Hematopoietic multipotent progenitor cell treated with erythropoietin and hydrocortisone succinate and interleukin-3 and kit ligand, for 8 days (in vitro differentiated cells): ENCODE data around the gene TXNL4A.

Experiments
- DNase-seq: peaks from one replicate; pipeline ENCODE4 v3.0.0-alpha.2; 2015

Gene TXNL4A

GRCh38 chr18:79947054-79947755 lies 41.2 kb downstream of the TXNL4A start:
- no peak for DNase-seq

- DNase-seq: no peak
These were observed 43.0 kb downstream of the TXNL4A start for GRCh38 chr18:79945118-79946042.

- peak; percentile 68 for DNase-seq
These were observed 43.6 kb downstream of the TXNL4A start for GRCh38 chr18:79944746-79945117.

GRCh38 chr18:79944126-79944731 lies 44.1 kb downstream of the TXNL4A start:
- peak; percentile 69 for DNase-seq

GRCh38 chr18:79943608-79944125 lies 44.7 kb downstream of the TXNL4A start:
- DNase-seq: no peak

GRCh38 chr18:79942786-79943607 lies 45.4 kb downstream of the TXNL4A start:
- peak; percentile 95 for DNase-seq

- DNase-seq: no peak
These were observed 46.2 kb downstream of the TXNL4A start for GRCh38 chr18:79942211-79942610.

GRCh38 chr18:79941473-79942119 lies 46.8 kb downstream of the TXNL4A start:
- DNase-seq: no peak

- DNase-seq: no peak
These were observed 47.4 kb downstream of the TXNL4A start for GRCh38 chr18:79940814-79941472.

GRCh38 chr18:79940126-79940813 lies 48.1 kb downstream of the TXNL4A start:
- DNase-seq: no peak

GRCh38 chr18:79939096-79939495 lies 49.3 kb downstream of the TXNL4A start:
- DNase-seq: no peak

GRCh38 chr18:79938196-79938595 lies 50.2 kb downstream of the TXNL4A start:
- no peak for DNase-seq

- no peak for DNase-seq
These were observed 51.1 kb downstream of the TXNL4A start for GRCh38 chr18:79937103-79937860.

- DNase-seq: no peak
These were observed 51.7 kb downstream of the TXNL4A start for GRCh38 chr18:79936641-79937040.

GRCh38 chr18:79935925-79936324 lies 52.4 kb downstream of the TXNL4A start:
- DNase-seq: no peak

- no peak for DNase-seq
These were observed 52.9 kb downstream of the TXNL4A start for GRCh38 chr18:79935499-79935898.

- no peak for DNase-seq
These were observed 53.3 kb downstream of the TXNL4A start for GRCh38 chr18:79935098-79935480.

GRCh38 chr18:79934311-79935097 lies 53.9 kb downstream of the TXNL4A start:
- DNase-seq: no peak

GRCh38 chr18:79933765-79934164 lies 54.6 kb downstream of the TXNL4A start:
- DNase-seq: no peak
